ENCODE measurements around the gene SERPINA4. TPM values are rescaled to one million over a fixed set of nuclear protein-coding genes. Genes with fewer than 3 reads are reported as not detected.

SERPINA4 gene
- total RNA-seq, 4 donors from 2014 or later: not detected

GRCh38 chr14:94562941-94563883 is 2.0 kb downstream of the SERPINA4 start:
- no peak overlapping the region for H3K4me3 ChIP-seq
- no peaks in the 10 kb centered on the region for H3K27me3 ChIP-seq
- WGBS, 2 donors (ENCODE audit: low coverage in 1 of 2): 89% methylated on average over 16 of the region's 16 CpGs; no CpG with 5 or more reads in 1 of the 2 donors
- TF ChIP-seq CTCF (IDR thresholded peaks at IDR 0.05) (no peak), POLR2A (IDR thresholded peaks at IDR 0.05) (no peak), POLR2AphosphoS5 (IDR thresholded peaks at IDR 0.05) (no peak), EP300 (IDR thresholded peaks at IDR 0.05; ENCODE audit: low read depth) (no peak)
- no peaks in the 10 kb centered on the region for H3K36me3 ChIP-seq
- H3K4me1 ChIP-seq: no peaks in the 10 kb centered on the region
- no peak overlapping the region for H3K27ac ChIP-seq
- DNase-seq: no peak
- intact Hi-C loops (cut with DNase I; ENCODE audit: low total_unique reads) (loop anchor here (5.0 kb wide), 1 partner anchor 1554 kb away; no protein-coding TSS in a partner anchor), in situ Hi-C loops (cut with MboI; ENCODE audit: low pct_ligation_motif_present in 1 of 4, low pct_unique_long_range_greater_than_20kb in 1 of 4, low sequenced_read_pairs in 3 of 4) (no loop called here)
- H3K9me3 ChIP-seq: no peaks in the 10 kb centered on the region

DNA sequence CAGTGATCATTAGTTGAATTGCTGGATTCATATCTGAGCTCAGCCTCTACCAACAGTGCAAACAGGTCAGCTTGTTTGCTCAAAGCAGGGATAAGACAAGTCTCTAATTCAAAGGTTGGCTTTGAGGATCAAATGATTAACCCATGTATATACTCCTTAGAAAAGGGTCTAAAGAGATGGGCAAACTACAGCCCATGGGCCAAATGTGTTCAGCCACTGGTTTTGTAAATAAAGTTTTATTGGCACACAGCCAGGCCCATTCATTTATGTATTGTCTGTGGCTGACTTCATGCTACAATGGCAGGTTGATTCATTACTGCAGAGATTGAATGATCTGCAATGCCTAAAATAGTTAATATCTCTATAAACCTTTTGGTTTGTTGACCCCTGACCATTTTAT is 3.1 kb downstream of the SERPINA4 start:
- H3K4me3 ChIP-seq: no peak overlapping the region
- DNase-seq: no peak
- no peak for TF ChIP-seq CTCF (IDR thresholded peaks at IDR 0.05)
- TF ChIP-seq POLR2AphosphoS5 (IDR thresholded peaks at IDR 0.05): no peak
- TF ChIP-seq EP300 (IDR thresholded peaks at IDR 0.05; ENCODE audit: low read depth): no peak
- TF ChIP-seq POLR2A (IDR thresholded peaks at IDR 0.05): no peak

GRCh38 chr14:94568186-94568585 is 6.9 kb downstream of the SERPINA4 start:
- DNase-seq: no peak
- WGBS, 2 donors (ENCODE audit: low coverage in 1 of 2): 89 to 100% methylated on average over 2 to 9 of the region's 9 CpGs

More for the DNA sequence above, 3.1 kb downstream of the SERPINA4 start:
- intact Hi-C loops (cut with DNase I; ENCODE audit: low total_unique reads): loop anchor here (5.0 kb wide), 1 partner anchor 1553 kb away; no protein-coding TSS in a partner anchor
- Histone ChIP-seq H3K9me3 (no peaks in the 10 kb centered on the region), H3K4me1 (no peaks in the 10 kb centered on the region), H3K36me3 (no peaks in the 10 kb centered on the region), H3K27me3 (no peaks in the 10 kb centered on the region), H3K27ac (no peak overlapping the region)
- in situ Hi-C loops (cut with MboI; ENCODE audit: low pct_ligation_motif_present in 1 of 4, low pct_unique_long_range_greater_than_20kb in 1 of 4, low sequenced_read_pairs in 3 of 4): no loop called here

More at GRCh38 chr14:94568186-94568585, 6.9 kb downstream of the SERPINA4 start:
- intact Hi-C loops (cut with DNase I; ENCODE audit: low total_unique reads) (no loop called here), in situ Hi-C loops (cut with MboI; ENCODE audit: low pct_ligation_motif_present in 1 of 4, low pct_unique_long_range_greater_than_20kb in 1 of 4, low sequenced_read_pairs in 3 of 4) (no loop called here)
- H3K27ac ChIP-seq: no peak overlapping the region
- H3K27me3 ChIP-seq: no peaks in the 10 kb centered on the region
- no peaks in the 10 kb centered on the region for H3K9me3 ChIP-seq
- no peaks in the 10 kb centered on the region for H3K36me3 ChIP-seq
- TF ChIP-seq POLR2AphosphoS5 (IDR thresholded peaks at IDR 0.05) (no peak), POLR2A (IDR thresholded peaks at IDR 0.05) (no peak), CTCF (IDR thresholded peaks at IDR 0.05) (no peak), EP300 (IDR thresholded peaks at IDR 0.05; ENCODE audit: low read depth) (no peak)
- H3K4me1 ChIP-seq: peaks cover 0 to 2% (median 0%) of the 10 kb centered on the region in 4 donors
- no peak overlapping the region for H3K4me3 ChIP-seq

Measured in transverse colon (tissue), 4 donors.